K562 (cell line): Measurements from ENCODE around the gene WDR35. TPM values are rescaled to one million over a fixed set of nuclear protein-coding genes. Genes with fewer than 3 reads are reported as not detected.

ENCODE experiments used
- ATAC-seq: fragments of 200-7000 bp; cut with Tn5 transposase; 3 replicates; pipeline ENCODE4 v1.9.1; 2020; ENCODE audit warnings: moderate library complexity
- BruUV-seq: library from RNA; stranded (reverse); fragments of 400-500 nt; replicated peaks from 2 replicates; lab custom pipeline; 2021; lab: Mats Ljungman, UMichigan
- CTCF ChIA-PET: fragments of 300-600 bp; formaldehyde crosslinking; extraction: SDS; loops from one replicate; lab custom pipeline; 2021; ENCODE audit warnings: low intra/inter-chr PET ratio; lab: Yijun Ruan, JAX
- POLR2A ChIA-PET: fragments of 300-600, 350-650 bp; sonication (Branson Sonifier 250); formaldehyde crosslinking; extraction: SDS; loops from one replicate; lab custom pipeline; 2021; ENCODE audit warnings: antibody characterized with exemption, inconsistent platforms; lab: Yijun Ruan, JAX
- DNase-seq, 4 experiments: peaks; one replicate each; pipeline versions ENCODE4 v3.0.0 to v3.0.0-alpha.2; 2011 to 2018; ENCODE audit warnings: low spot score in 3 of 4, mixed read lengths in 3 of 4; ENCODE audit errors: extremely low read depth in 1 of 4
- FAIRE-seq: peaks from 2 replicates; lab custom pipeline; 2011; peaks lifted over from hg19 to GRCh38; lab: Jason Lieb, UNC
- H2AFZ ChIP-seq: 2 replicates; pipeline ENCODE4 v1.6.0; 2011; ENCODE audit warnings: low read depth, low read length, control low read depth, inconsistent platforms
- H3K27ac ChIP-seq: fragments of 200-600 bp; 3 replicates; pipeline ENCODE4 v1.8.0; 2011; ENCODE audit warnings: low read depth, mild to moderate bottlenecking, control low read depth, inconsistent platforms, low read length, moderate library complexity, mixed read lengths; ENCODE audit errors: extremely low read depth
- H3K27me3 ChIP-seq, 2 experiments: fragments of 300-600 bp in 1 of 2; 2 replicates in 1 of 2; 3 replicates in 1 of 2; pipeline versions ENCODE4 v1.6.0 to v1.8.0; 2011; ENCODE audit warnings: inconsistent platforms in 2 of 2, low read length in 2 of 2, mild to moderate bottlenecking in 1 of 2, mixed read lengths in 1 of 2, moderate library complexity in 1 of 2; ENCODE audit not compliant: control insufficient read depth in 2 of 2, insufficient read depth in 2 of 2
- H3K36me3 ChIP-seq: fragments of 300-600 bp; 3 replicates; pipeline ENCODE4 v1.8.0; 2011; ENCODE audit warnings: mild to moderate bottlenecking, low read length, inconsistent platforms; ENCODE audit not compliant: control insufficient read depth, insufficient read depth
- H3K4me1 ChIP-seq, 2 experiments: fragments of 200-600 bp in 1 of 2; replicated peaks in 1 of 2; 2 replicates in 1 of 2; 3 replicates in 1 of 2; pipeline versions ENCODE4 v1.5.1 to v1.8.0; 2011; ENCODE audit warnings: inconsistent platforms in 2 of 2, low read length in 2 of 2, mild to moderate bottlenecking in 1 of 2, mixed read lengths in 1 of 2, moderate library complexity in 1 of 2; ENCODE audit not compliant: control insufficient read depth in 2 of 2, insufficient read depth in 2 of 2
- H3K4me2 ChIP-seq: 2 replicates; pipeline ENCODE4 v1.6.1; 2011; ENCODE audit warnings: low read length, control low read depth, inconsistent platforms, mixed read lengths; ENCODE audit not compliant: insufficient read depth
- H3K4me3 ChIP-seq: fragments of 200-600 bp; sonication (generic), shearing (Covaris generic); 2 replicates; pipeline ENCODE4 v1.5.1; 2016; ENCODE audit warnings: control low read depth, inconsistent platforms
- H3K79me2 ChIP-seq: fragments of 200-600 bp; 3 replicates; pipeline ENCODE4 v1.8.0; 2011; ENCODE audit warnings: low read length, inconsistent platforms; ENCODE audit not compliant: control insufficient read depth, insufficient read depth
- H3K9ac ChIP-seq, 2 experiments: 2 replicates each; pipeline versions ENCODE4 v1.6.0 to v1.6.1; 2011; ENCODE audit warnings: low read depth in 2 of 2, low read length in 2 of 2, control low read depth in 1 of 2, inconsistent platforms in 1 of 2, mild to moderate bottlenecking in 1 of 2, mixed read lengths in 1 of 2; ENCODE audit not compliant: insufficient read depth in 1 of 2
- H3K9me1 ChIP-seq: one replicate; pipeline ENCODE4 v1.6.0; 2011; ENCODE audit warnings: inconsistent platforms, mild to moderate bottlenecking, low read length, moderate library complexity; ENCODE audit not compliant: control insufficient read depth, insufficient read depth
- H3K9me3 ChIP-seq: replicated peaks from 2 replicates; pipeline ENCODE4 v1.5.1; 2011; ENCODE audit warnings: low read depth, low read length, inconsistent platforms; ENCODE audit not compliant: control insufficient read depth, insufficient read depth
- H4K20me1 ChIP-seq: replicated peaks from 2 replicates; pipeline ENCODE4 v1.6.1; 2011; ENCODE audit warnings: low read length, inconsistent platforms, mixed read lengths; ENCODE audit not compliant: control insufficient read depth, insufficient read depth
- E2F3 ChIP-seq: fragments of 250-450 bp; sonication (Bioruptor Pico); IDR thresholded peaks from 2 replicates; pipeline ENCODE4 v1.4.0; 2020; ENCODE audit warnings: mild to moderate bottlenecking
- RBFOX2 ChIP-seq: fragments of 200-400 bp; formaldehyde crosslinking; IDR thresholded peaks from 2 replicates; pipeline ENCODE4 v1.6.1; 2017; ENCODE audit warnings: low read depth, mild to moderate bottlenecking, low read length, moderate library complexity
- RCOR1 ChIP-seq, 2 experiments: IDR thresholded peaks; 2 replicates each; pipeline ENCODE4 v1.6.1; 2012; ENCODE audit warnings: low read depth in 2 of 2, low read length in 2 of 2, borderline replicate concordance in 1 of 2, improper control_type of control experiment in 1 of 2
- ZNF24 ChIP-seq: fragments of 450-650 bp; IDR thresholded peaks from 2 replicates; pipeline ENCODE4 v1.6.1; 2016
- ZNF57 ChIP-seq: fragments of 450-650 bp; formaldehyde crosslinking; IDR thresholded peaks from 2 replicates; pipeline ENCODE4 v1.4.0; 2020; ENCODE audit warnings: mild to moderate bottlenecking, moderate library complexity
- WGBS: fragments of 100-300 bp; shearing (Covaris generic); methylation state at CpG from one replicate; pipeline ENCODE4 v1.1.6; 2016; ENCODE audit warnings: low coverage, mixed read lengths; ENCODE audit not compliant: insufficient coverage; ENCODE audit errors: missing lambda C conversion rate; 5-methylcytosine and 5-hydroxymethylcytosine counted together
- in situ Hi-C: fragments of 300-500 bp; cut with MboI; formaldehyde crosslinking; loops from 4 replicates; pipeline ENCODE4 v1.15.0; 2018; ENCODE audit warnings: inconsistent platforms, mixed read lengths
- intact Hi-C: fragments of 100-400 bp; cut with micrococcal nuclease; formaldehyde crosslinking; loops from 2 replicates; pipeline ENCODE4 v1.14.2; 2022
- polyA plus RNA-seq, 8 experiments: library from polyadenylated mRNA; depleted of rRNA in 4 of 8; stranded (reverse) in 5 of 8; unstranded in 3 of 8; fragments of >200 nt; fragmentation: Nextera tagmentation in 2 of 8; fragmentation: Illumina TruSeq in 1 of 8; extraction: Ambion mirVana in 2 of 8; extraction: Trizol in 1 of 8; gene quantifications; 2 replicates each; pipeline versions ENCODE4 v1.2.1 to v1.2.3, GENCODE V29; 2011 to 2014; ENCODE audit warnings: inconsistent platforms in 1 of 8, missing spikeins in 1 of 8
- total RNA-seq, 7 experiments: library from RNA; depleted of rRNA in 6 of 7; stranded (reverse); fragments of >200 nt in 6 of 7; fragmentation: Illumina TruSeq in 2 of 7; extraction: Trizol in 2 of 7; gene quantifications; 2 replicates each; pipeline versions ENCODE4 v1.2.1 to v1.2.3, GENCODE V29; 2011 to 2021; ENCODE audit warnings: low replicate concordance in 1 of 7
- TF ChIP-seq, protein P1 (sequence below), 2 experiments: IDR thresholded peaks in 1 of 2; conservative IDR thresholded peaks in 1 of 2; 2 replicates each; pipeline ENCODE4 v1.6.1; 2016; ENCODE audit warnings: low read depth in 2 of 2, mild to moderate bottlenecking in 1 of 2, missing compliant biosample characterization in 1 of 2, missing genetic modification characterization in 1 of 2, moderate library complexity in 1 of 2
- TF ChIP-seq, protein P2 (sequence below): sonication (generic); formaldehyde crosslinking; IDR thresholded peaks from 2 replicates; pipeline ENCODE4 v1.8.0; 2022; ENCODE audit warnings: missing genetic modification reagents, mild to moderate bottlenecking, moderate library complexity, borderline replicate concordance

The WDR35 gene
- total and polyA plus RNA-seq, 9 of the 15 experiments (the other 6 are each of a cell fraction or from before 2014, with no cell fraction given), result 3.3 to 13.1 (median 8.0) TPM

DNA sequence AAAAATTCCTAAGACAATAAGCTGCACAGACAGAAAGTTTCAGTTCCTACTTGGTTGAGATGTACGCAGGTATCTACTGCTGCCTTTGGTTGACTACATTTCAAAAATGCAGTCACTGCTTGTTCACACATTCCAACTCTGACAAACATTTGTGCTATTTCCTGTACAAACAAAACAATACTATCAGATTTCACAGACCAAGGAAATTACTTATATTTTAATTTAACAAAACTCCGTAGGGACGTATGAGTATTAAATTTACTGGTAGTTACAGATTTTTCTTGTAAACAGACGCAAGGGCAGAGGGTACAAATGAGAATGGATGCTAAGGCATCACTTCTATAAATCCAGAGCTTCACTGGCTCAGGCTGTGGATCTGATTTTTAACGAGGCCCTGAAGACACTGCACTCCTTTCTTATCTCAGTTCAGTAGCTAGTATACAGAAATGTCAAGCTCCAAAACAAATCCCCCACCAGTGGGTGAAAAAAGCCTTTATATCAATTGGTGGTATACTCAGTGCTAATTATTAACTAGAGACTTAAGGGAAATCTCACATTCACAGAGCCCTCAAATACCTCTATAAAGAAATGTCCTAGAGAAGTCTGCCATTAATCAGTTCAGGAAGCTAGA lies 56.4 kb downstream of the WDR35 start:
- no peak for ATAC-seq
- H3K27me3 ChIP-seq, result no peaks in the 10 kb centered on the region
- 35% methylated on average over 5 of the region's 5 CpGs for whole genome bisulfite sequencing
- intact Hi-C loops (no loop called here), in situ Hi-C loops (no loop called here)
- H3K4me1 ChIP-seq, result no peaks in the 10 kb centered on the region
- no peak overlapping the region for H3K9ac ChIP-seq
- no peak overlapping the region for H3K4me3 ChIP-seq
- TF ChIP-seq RCOR1 (IDR thresholded peaks at IDR 0.05; ENCODE audit: borderline replicate concordance in 1 of 2, low read depth in 2 of 2, low read length in 2 of 2) (no peak), RBFOX2 (no peak), E2F3 (CRISPR knock-in tag) (no peak), ZNF57 (no peak), ZNF24 (no peak)
- TF ChIP-seq, protein P1, sequence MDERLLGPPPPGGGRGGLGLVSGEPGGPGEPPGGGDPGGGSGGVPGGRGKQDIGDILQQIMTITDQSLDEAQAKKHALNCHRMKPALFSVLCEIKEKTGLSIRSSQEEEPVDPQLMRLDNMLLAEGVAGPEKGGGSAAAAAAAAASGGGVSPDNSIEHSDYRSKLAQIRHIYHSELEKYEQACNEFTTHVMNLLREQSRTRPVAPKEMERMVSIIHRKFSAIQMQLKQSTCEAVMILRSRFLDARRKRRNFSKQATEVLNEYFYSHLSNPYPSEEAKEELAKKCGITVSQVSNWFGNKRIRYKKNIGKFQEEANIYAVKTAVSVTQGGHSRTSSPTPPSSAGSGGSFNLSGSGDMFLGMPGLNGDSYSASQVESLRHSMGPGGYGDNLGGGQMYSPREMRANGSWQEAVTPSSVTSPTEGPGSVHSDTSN (CRISPR knock-in tag; IDR thresholded peaks at IDR 0.05; ENCODE audit: low read depth), result no peak
- TF ChIP-seq, protein P1 (tag; conservative IDR thresholded peaks at IDR 0.05; ENCODE audit: low read depth), result no peak
- TF ChIP-seq, protein P2, sequence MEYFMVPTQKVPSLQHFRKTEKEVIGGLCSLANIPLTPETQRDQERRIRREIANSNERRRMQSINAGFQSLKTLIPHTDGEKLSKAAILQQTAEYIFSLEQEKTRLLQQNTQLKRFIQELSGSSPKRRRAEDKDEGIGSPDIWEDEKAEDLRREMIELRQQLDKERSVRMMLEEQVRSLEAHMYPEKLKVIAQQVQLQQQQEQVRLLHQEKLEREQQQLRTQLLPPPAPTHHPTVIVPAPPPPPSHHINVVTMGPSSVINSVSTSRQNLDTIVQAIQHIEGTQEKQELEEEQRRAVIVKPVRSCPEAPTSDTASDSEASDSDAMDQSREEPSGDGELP, result no peak
- H2AFZ ChIP-seq, result no peak overlapping the region
- no peaks in the 10 kb centered on the region for H3K79me2 ChIP-seq
- no peak for DNase-seq
- CTCF ChIA-PET, result no interaction called here
- H3K27ac ChIP-seq, result no peak overlapping the region
- FAIRE-seq, result no peak
- H3K9me3 ChIP-seq, result peaks cover 4% of the 10 kb centered on the region; the same call in 1 of the 2 replicates
- POLR2A ChIA-PET, result interaction anchor here (0.6 kb wide), 1 partner anchor 1289 kb away, joined by 4 read pairs; no protein-coding TSS in a partner anchor
- no peaks in the 10 kb centered on the region for H4K20me1 ChIP-seq
- H3K36me3 ChIP-seq, result peaks cover 28% of the 10 kb centered on the region
- no TSS peak for BruUV-seq
- H3K9me1 ChIP-seq, result no peaks in the 10 kb centered on the region
- no peak overlapping the region for H3K4me2 ChIP-seq
